GM12801 (cell line): ENCODE data around the gene B4GALT2.

ENCODE experiments used
- TF ChIP-seq, protein P1 (sequence below): IDR thresholded peaks from one replicate; pipeline ENCODE4 v1.5.1; 2011; ENCODE audit warnings: control low read depth; ENCODE audit not compliant: insufficient read length; ENCODE audit errors: extremely low read depth

B4GALT2 gene

GRCh38 chr1:43979528-43980254 is 681 bp downstream of the B4GALT2 start:
- TF ChIP-seq, protein P1, sequence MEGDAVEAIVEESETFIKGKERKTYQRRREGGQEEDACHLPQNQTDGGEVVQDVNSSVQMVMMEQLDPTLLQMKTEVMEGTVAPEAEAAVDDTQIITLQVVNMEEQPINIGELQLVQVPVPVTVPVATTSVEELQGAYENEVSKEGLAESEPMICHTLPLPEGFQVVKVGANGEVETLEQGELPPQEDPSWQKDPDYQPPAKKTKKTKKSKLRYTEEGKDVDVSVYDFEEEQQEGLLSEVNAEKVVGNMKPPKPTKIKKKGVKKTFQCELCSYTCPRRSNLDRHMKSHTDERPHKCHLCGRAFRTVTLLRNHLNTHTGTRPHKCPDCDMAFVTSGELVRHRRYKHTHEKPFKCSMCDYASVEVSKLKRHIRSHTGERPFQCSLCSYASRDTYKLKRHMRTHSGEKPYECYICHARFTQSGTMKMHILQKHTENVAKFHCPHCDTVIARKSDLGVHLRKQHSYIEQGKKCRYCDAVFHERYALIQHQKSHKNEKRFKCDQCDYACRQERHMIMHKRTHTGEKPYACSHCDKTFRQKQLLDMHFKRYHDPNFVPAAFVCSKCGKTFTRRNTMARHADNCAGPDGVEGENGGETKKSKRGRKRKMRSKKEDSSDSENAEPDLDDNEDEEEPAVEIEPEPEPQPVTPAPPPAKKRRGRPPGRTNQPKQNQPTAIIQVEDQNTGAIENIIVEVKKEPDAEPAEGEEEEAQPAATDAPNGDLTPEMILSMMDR: no peak

GRCh38 chr1:43980255-43981134 is 1.5 kb downstream of the B4GALT2 start:
- TF ChIP-seq, protein P1: no peak

DNA sequence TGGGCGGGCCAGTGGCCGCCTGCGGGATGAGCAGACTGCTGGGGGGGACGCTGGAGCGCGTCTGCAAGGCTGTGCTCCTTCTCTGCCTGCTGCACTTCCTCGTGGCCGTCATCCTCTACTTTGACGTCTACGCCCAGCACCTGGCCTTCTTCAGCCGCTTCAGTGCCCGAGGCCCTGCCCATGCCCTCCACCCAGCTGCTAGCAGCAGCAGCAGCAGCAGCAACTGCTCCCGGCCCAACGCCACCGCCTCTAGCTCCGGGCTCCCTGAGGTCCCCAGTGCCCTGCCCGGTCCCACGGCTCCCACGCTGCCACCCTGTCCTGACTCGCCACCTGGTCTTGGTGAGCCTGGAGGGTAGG is 2.1 kb downstream of the B4GALT2 start:
- TF ChIP-seq, protein P1: no peak

DNA sequence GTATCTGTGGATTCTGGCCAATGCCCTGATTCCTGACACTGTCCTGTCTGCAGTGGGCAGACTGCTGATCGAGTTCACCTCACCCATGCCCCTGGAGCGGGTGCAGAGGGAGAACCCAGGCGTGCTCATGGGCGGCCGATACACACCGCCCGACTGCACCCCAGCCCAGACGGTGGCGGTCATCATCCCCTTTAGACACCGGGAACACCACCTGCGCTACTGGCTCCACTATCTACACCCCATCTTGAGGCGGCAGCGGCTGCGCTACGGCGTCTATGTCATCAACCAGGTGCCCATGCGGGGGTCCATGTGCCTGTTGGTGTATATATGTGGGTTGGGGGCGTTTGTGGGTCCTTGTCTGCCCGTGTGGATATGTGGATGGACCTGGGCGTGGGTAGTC is 2.6 kb downstream of the B4GALT2 start:
- TF ChIP-seq, protein P1: no peak

DNA sequence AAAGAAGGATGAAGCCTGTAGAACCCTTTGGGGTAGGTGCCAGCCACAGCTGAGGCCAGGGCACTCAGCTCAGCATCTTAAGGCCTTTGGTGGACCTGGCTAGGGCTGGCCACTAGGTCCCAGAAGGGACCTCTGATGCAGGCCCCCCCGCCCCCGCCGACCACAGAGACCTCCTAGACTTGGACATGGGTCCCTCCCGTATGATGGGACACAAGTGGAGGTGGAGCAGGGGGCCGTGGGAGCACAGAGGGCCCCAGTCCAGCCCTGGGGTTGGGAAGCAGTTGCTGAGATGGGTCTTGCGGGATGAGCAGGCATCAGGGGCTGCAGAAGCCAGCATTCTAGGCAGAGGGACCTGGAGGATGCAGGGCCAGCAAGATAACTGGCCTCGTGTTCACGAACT is 3.2 kb downstream of the B4GALT2 start:
- TF ChIP-seq, protein P1: no peak

DNA sequence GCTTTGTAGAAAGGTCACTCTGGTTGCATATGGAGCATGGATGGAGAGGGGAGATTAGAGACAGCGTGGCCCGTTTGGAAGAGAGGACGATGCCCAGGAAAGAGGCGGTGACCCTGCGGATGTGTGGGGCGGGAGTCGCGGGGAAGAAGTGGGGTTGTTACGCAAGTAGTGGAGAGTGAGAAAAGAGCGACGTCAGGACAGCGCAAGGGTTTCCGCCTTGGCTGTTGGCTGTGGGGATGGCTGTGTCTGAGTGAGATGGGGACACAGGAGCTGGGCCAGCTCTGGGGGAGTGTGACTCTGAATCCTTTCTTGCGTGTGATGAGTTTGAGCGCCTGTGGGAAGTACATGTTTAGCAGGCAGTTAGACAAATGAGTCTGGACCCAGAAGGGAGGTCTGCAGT is 3.8 kb downstream of the B4GALT2 start:
- TF ChIP-seq, protein P1: no peak

GRCh38 chr1:43983253-43983899 is 4.4 kb downstream of the B4GALT2 start:
- TF ChIP-seq, protein P1: no peak
